HepG2 (cell line): ENCODE results near the gene VWA7. TPM values are rescaled to one million over a fixed set of nuclear protein-coding genes. Genes with fewer than 3 reads are reported as not detected.
A peak's percentile ranks its signal among the peaks of the same experiment; 100 is the strongest.

Experiments used
- ELF4 ChIP-seq: sonication (generic); formaldehyde crosslinking; IDR thresholded peaks from 2 replicates; pipeline ENCODE4 v1.5.0; 2020; ENCODE audit warnings: missing genetic modification reagents, mild to moderate bottlenecking, moderate library complexity, borderline replicate concordance
- FOXA1 ChIP-seq, 2 experiments: fragments of 450-650 bp in 1 of 2; sonication (generic) in 1 of 2; formaldehyde crosslinking in 1 of 2; IDR thresholded peaks; 2 replicates each; pipeline versions ENCODE4 v1.4.0 to v1.6.1; 2016 to 2020; ENCODE audit warnings: missing genetic modification reagents in 1 of 2
- IRF2 ChIP-seq: IDR thresholded peaks from 2 replicates; pipeline ENCODE4 v1.6.1; 2018; ENCODE audit warnings: missing genetic modification reagents, missing compliant biosample characterization
- MLLT10 ChIP-seq: sonication (generic); formaldehyde crosslinking; IDR thresholded peaks from 2 replicates; pipeline ENCODE4 v1.4.0; 2020; ENCODE audit warnings: missing genetic modification reagents
- PAXIP1 ChIP-seq: sonication (generic); formaldehyde crosslinking; conservative IDR thresholded peaks from 2 replicates; pipeline ENCODE4 v1.4.0; 2020; ENCODE audit warnings: mild to moderate bottlenecking, missing genetic modification reagents, moderate library complexity
- PHB2 ChIP-seq: fragments of 450-650 bp; IDR thresholded peaks from 2 replicates; pipeline ENCODE4 v1.6.1; 2018; ENCODE audit not compliant: partially characterized antibody
- POLR2A ChIP-seq, 2 experiments: IDR thresholded peaks; 2 replicates each; pipeline ENCODE4 v1.6.1; 2011; ENCODE audit warnings: low read depth in 2 of 2, low read length in 2 of 2, mild to moderate bottlenecking in 1 of 2, moderate library complexity in 1 of 2; ENCODE audit not compliant: insufficient read depth in 1 of 2
- RXRB ChIP-seq: IDR thresholded peaks from 2 replicates; pipeline ENCODE4 v1.6.1; 2016; ENCODE audit warnings: borderline replicate concordance, missing genetic modification reagents, missing compliant biosample characterization
- SKI ChIP-seq: fragments of 450-650 bp; IDR thresholded peaks from one replicate; pipeline ENCODE4 v1.6.1; 2018; ENCODE audit warnings: mild to moderate bottlenecking; ENCODE audit not compliant: partially characterized antibody
- YY1 ChIP-seq: IDR thresholded peaks from 2 replicates; pipeline ENCODE4 v1.6.1; 2011; ENCODE audit warnings: low read length, low read depth, moderate library complexity, mild to moderate bottlenecking; ENCODE audit not compliant: insufficient read depth, insufficient replicate concordance
- ZIK1 ChIP-seq: sonication (generic); formaldehyde crosslinking; IDR thresholded peaks from 2 replicates; pipeline ENCODE4 v1.5.0; 2020; ENCODE audit warnings: mild to moderate bottlenecking, low read depth, missing genetic modification reagents, borderline replicate concordance
- ZMYM2 ChIP-seq: sonication (generic); formaldehyde crosslinking; IDR thresholded peaks from 2 replicates; pipeline ENCODE4 v1.8.0; 2022; ENCODE audit warnings: mild to moderate bottlenecking, missing genetic modification reagents
- ZNF317 ChIP-seq: sonication (generic); formaldehyde crosslinking; IDR thresholded peaks from 2 replicates; pipeline ENCODE4 v1.5.0; 2020; ENCODE audit warnings: mild to moderate bottlenecking, missing genetic modification reagents
- ZNF580 ChIP-seq: IDR thresholded peaks from 2 replicates; pipeline ENCODE4 v1.6.1; 2016; ENCODE audit warnings: low read depth, borderline replicate concordance
- ZNF761 ChIP-seq: sonication (generic); formaldehyde crosslinking; conservative IDR thresholded peaks from 2 replicates; pipeline ENCODE4 v1.4.0; 2020; ENCODE audit warnings: mild to moderate bottlenecking, missing genetic modification reagents
- polyA plus RNA-seq, 8 experiments: library from polyadenylated mRNA; depleted of rRNA in 3 of 8; stranded (reverse) in 7 of 8; unstranded in 1 of 8; fragments of >200 nt; fragmentation: Illumina TruSeq in 4 of 8; extraction: Trizol in 4 of 8; gene quantifications; 2 replicates each; pipeline versions ENCODE4 v1.2.1 to v1.2.3, GENCODE V29; 2011 to 2016; ENCODE audit warnings: low read depth in 4 of 8, missing spikeins in 1 of 8, mixed read lengths in 1 of 8; ENCODE audit not compliant: insufficient read depth in 1 of 8
- total RNA-seq, 5 experiments: library from RNA; depleted of rRNA; stranded (reverse); fragments of >200 nt; fragmentation: Illumina TruSeq; extraction: Trizol; gene quantifications; 2 replicates each; pipeline ENCODE4 v1.2.3, GENCODE V29; 2016; ENCODE audit warnings: low read depth in 1 of 5
- TF ChIP-seq, protein P1 (sequence below): sonication (generic); formaldehyde crosslinking; IDR thresholded peaks from 2 replicates; pipeline ENCODE4 v1.9.0; 2022; ENCODE audit warnings: missing genetic modification reagents, mild to moderate bottlenecking, borderline replicate concordance
- TF ChIP-seq, protein P2 (sequence below): IDR thresholded peaks from 2 replicates; pipeline ENCODE4 v1.6.1; 2016; ENCODE audit warnings: missing compliant biosample characterization, missing genetic modification reagents, borderline replicate concordance
- TF ChIP-seq, protein P3 (sequence below): sonication (generic); formaldehyde crosslinking; conservative IDR thresholded peaks from 2 replicates; pipeline ENCODE4 v1.8.0; 2022; ENCODE audit warnings: mild to moderate bottlenecking, moderate library complexity, missing genetic modification reagents

VWA7 gene
- total and polyA plus RNA-seq, 2 of the 13 experiments (the other 11 are each of a cell fraction or from before 2014, with no cell fraction given) = 0.86 to 3.3 TPM

DNA sequence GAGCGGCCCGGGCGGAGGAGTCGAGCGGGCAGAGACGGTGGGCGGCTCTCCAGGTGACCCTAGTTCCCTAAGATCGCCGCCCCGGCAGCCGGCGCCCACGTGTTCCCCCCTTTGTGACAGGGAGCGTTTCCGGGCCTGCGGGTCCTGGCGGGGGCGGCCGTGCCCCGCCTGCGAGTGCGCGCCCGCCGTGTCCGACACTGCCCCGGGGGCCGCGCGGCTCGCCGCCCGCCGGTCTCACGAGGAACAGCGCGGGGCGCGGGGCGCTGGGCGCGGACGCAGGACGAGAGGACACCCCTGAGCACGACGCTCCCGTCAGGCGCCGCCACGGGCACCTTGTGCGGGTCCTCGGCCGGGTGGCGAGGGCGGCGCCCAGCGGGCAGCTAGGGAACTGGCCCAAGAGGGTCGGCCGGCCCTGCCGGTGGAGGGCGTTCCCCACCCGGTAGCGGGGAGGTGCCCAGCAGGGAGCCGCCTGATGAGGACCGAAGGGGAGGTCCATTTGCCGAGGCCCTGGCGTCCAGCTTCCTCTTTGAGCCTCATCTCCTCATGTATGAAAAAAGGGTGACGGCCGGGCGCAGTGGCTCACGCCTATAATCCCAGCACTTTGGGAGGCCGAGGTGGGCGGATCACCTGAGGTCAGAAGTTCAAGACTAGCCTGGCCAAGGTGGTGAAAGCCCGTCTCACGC is 18.6 kb upstream of the VWA7 start, which contains the start of gene VARS1 (continued):
- TF ChIP-seq ELF4 = peak; percentile 82; the same call in 1 of the 2 replicates
- peak in 1 of 2 experiments; percentile 46; a peak in 1 of 4 replicates for TF ChIP-seq POLR2A (IDR thresholded peaks at IDR 0.05; ENCODE audit: insufficient read depth in 1 of 2, low read depth in 2 of 2, low read length in 2 of 2)
- peak; percentile 93 for TF ChIP-seq ZMYM2 (CRISPR knock-in tag)
- TF ChIP-seq, protein P1, sequence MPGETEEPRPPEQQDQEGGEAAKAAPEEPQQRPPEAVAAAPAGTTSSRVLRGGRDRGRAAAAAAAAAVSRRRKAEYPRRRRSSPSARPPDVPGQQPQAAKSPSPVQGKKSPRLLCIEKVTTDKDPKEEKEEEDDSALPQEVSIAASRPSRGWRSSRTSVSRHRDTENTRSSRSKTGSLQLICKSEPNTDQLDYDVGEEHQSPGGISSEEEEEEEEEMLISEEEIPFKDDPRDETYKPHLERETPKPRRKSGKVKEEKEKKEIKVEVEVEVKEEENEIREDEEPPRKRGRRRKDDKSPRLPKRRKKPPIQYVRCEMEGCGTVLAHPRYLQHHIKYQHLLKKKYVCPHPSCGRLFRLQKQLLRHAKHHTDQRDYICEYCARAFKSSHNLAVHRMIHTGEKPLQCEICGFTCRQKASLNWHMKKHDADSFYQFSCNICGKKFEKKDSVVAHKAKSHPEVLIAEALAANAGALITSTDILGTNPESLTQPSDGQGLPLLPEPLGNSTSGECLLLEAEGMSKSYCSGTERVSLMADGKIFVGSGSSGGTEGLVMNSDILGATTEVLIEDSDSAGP (CRISPR knock-in tag) = peak; percentile 93
- peak; percentile 67 for TF ChIP-seq ZNF580 (CRISPR knock-in tag)
- TF ChIP-seq MLLT10 = no peak
- peak; percentile 71 for TF ChIP-seq YY1
- TF ChIP-seq, protein P2, sequence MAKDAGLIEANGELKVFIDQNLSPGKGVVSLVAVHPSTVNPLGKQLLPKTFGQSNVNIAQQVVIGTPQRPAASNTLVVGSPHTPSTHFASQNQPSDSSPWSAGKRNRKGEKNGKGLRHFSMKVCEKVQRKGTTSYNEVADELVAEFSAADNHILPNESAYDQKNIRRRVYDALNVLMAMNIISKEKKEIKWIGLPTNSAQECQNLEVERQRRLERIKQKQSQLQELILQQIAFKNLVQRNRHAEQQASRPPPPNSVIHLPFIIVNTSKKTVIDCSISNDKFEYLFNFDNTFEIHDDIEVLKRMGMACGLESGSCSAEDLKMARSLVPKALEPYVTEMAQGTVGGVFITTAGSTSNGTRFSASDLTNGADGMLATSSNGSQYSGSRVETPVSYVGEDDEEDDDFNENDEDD (CRISPR knock-in tag) = peak; percentile 68; the same call in 1 of the 2 replicates
- TF ChIP-seq, protein P3, sequence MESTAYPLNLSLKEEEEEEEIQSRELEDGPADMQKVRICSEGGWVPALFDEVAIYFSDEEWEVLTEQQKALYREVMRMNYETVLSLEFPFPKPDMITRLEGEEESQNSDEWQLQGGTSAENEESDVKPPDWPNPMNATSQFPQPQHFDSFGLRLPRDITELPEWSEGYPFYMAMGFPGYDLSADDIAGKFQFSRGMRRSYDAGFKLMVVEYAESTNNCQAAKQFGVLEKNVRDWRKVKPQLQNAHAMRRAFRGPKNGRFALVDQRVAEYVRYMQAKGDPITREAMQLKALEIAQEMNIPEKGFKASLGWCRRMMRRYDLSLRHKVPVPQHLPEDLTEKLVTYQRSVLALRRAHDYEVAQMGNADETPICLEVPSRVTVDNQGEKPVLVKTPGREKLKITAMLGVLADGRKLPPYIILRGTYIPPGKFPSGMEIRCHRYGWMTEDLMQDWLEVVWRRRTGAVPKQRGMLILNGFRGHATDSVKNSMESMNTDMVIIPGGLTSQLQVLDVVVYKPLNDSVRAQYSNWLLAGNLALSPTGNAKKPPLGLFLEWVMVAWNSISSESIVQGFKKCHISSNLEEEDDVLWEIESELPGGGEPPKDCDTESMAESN (CRISPR knock-in tag) = peak; percentile 87
- TF ChIP-seq ZIK1 (CRISPR knock-in tag) = peak; percentile 68; the same call in 1 of the 2 replicates
- 0 out of 2 replicates have a peak, but pooled peaks have one; percentile 43 for TF ChIP-seq PAXIP1 (CRISPR knock-in tag)
- TF ChIP-seq PHB2 = no peak
- peak; percentile 74 for TF ChIP-seq SKI
- 0 out of 2 replicates have a peak, but pooled peaks have one; percentile 46 for TF ChIP-seq ZNF317 (CRISPR knock-in tag)
- TF ChIP-seq ZNF761 (CRISPR knock-in tag) = peak; percentile 96
- TF ChIP-seq IRF2 (CRISPR knock-in tag) = peak; percentile 78
- no peak for TF ChIP-seq FOXA1 (IDR thresholded peaks at IDR 0.05)
- peak; percentile 42; the same call in 1 of the 2 replicates for TF ChIP-seq FOXA1 (CRISPR knock-in tag; IDR thresholded peaks at IDR 0.05)
- TF ChIP-seq RXRB (CRISPR knock-in tag) = peak; percentile 29; the same call in 1 of the 2 replicates
